OCI-LY7 (cell line): ENCODE measurements around the gene LHX3.

Experiments
- CTCF ChIP-seq: fragments of 200-600 bp; sonication (generic); conservative IDR thresholded peaks from 2 replicates; pipeline ENCODE4 v1.5.1; 2014; ENCODE audit warnings: mild to moderate bottlenecking, antibody characterized with exemption, low read length, moderate library complexity, mixed read lengths
- EZH2phosphoT487 ChIP-seq: fragments of 200-600 bp; sonication (generic); IDR thresholded peaks from 2 replicates; pipeline ENCODE4 v1.6.1; 2018; ENCODE audit warnings: low read depth, borderline replicate concordance, mild to moderate bottlenecking, mixed run types, antibody characterized with exemption, low read length, moderate library complexity, mixed read lengths

GRCh38 chr9:136210276-136210675, 5.3 kb upstream of the LHX3 start:
- TF ChIP-seq CTCF (no peak), EZH2phosphoT487 (no peak)
